ENCODE data around the gene BHMT2. TPM values are rescaled to one million over a fixed set of nuclear protein-coding genes. Genes with fewer than 3 reads are reported as not detected.

The BHMT2 gene
- total and polyA plus RNA-seq, 2 experiments from 2014 or later, result 1.7 to 1.9 TPM

DNA sequence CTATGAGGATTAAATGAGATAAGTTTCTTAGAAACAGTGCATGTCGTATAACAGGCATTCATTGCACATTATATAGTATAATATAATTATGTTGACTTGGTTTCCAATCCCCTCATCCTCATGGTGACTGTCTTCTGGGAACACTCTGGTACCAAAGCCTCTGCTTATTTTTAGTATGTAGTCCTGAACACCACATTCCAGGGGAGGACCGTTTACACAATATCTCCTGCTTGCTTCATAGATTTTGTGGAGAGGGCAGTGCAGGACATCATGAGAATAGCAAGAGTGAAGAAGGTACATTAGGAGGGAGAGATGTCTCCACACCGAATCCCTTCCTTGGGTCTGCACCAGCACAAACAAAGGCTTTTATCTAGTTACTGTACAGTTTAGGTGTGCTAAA, 21.5 kb downstream of the BHMT2 start:
- no peaks in the 10 kb centered on the region for H3K4me1 ChIP-seq (ENCODE audit: insufficient read depth)
- H2AFZ ChIP-seq, result no peak overlapping the region
- Mint-ChIP-seq H3K27me3 (ENCODE audit: insufficient read depth, low read depth, poor library complexity) (no peaks in the 10 kb centered on the region), H3K36me3 (ENCODE audit: low read depth) (no peaks in the 10 kb centered on the region), H3K4me1 (no peaks in the 10 kb centered on the region; the same call in 2 of the 3 replicates), H3K9me3 (peaks cover 2% of the 10 kb centered on the region; the same call in 1 of the 3 replicates), H3K27ac (no peak overlapping the region), H3K4me3 (no peak overlapping the region)
- H3K4me2 ChIP-seq, result no peak overlapping the region
- H3K79me2 ChIP-seq (replicated peaks; ENCODE audit: insufficient read depth), result no peaks in the 10 kb centered on the region
- H3K36me3 ChIP-seq (ENCODE audit: insufficient read depth), result no peaks in the 10 kb centered on the region
- ATAC-seq (no peak), DNase-seq (ENCODE audit: low spot score) (no peak)
- no peaks in the 10 kb centered on the region for H3K27me3 ChIP-seq (ENCODE audit: insufficient read depth)
- H3K27ac ChIP-seq (ENCODE audit: low read depth), result no peak overlapping the region
- H3K9me2 ChIP-seq (ENCODE audit: insufficient read depth), result no peaks in the 10 kb centered on the region
- no peaks in the 10 kb centered on the region for H3F3A ChIP-seq (replicated peaks; ENCODE audit: low read depth)
- H3K4me3 ChIP-seq, result no peak overlapping the region
- TF ChIP-seq POLR2AphosphoS5 (IDR thresholded peaks at IDR 0.05; ENCODE audit: low read depth), result no peak
- no peak for TF ChIP-seq EZH2 (IDR thresholded peaks at IDR 0.05; ENCODE audit: low read depth, unreplicated experiment)
- TF ChIP-seq CREB1 (CRISPR knock-in tag; IDR thresholded peaks at IDR 0.05; ENCODE audit: low read depth), result no peak
- no peak for TF ChIP-seq CTCF (conservative IDR thresholded peaks at IDR 0.05; ENCODE audit: low read depth in 2 of 2)
- no peak for TF ChIP-seq ZNF331 (CRISPR knock-in tag; IDR thresholded peaks at IDR 0.05; ENCODE audit: low read depth)
- TF ChIP-seq STAT1 (IDR thresholded peaks at IDR 0.05; ENCODE audit: unreplicated experiment), result no peak
- no peak for TF ChIP-seq REST (IDR thresholded peaks at IDR 0.05; ENCODE audit: unreplicated experiment)
- no peak for TF ChIP-seq NANOG (IDR thresholded peaks at IDR 0.05; ENCODE audit: borderline replicate concordance)
- TF ChIP-seq EZH2phosphoT487 (IDR thresholded peaks at IDR 0.05; ENCODE audit: unreplicated experiment), result no peak
- TF ChIP-seq ETS1 (IDR thresholded peaks at IDR 0.05), result no peak
- TF ChIP-seq ZNF114 (CRISPR knock-in tag; IDR thresholded peaks at IDR 0.05), result no peak
- TF ChIP-seq JUNB (IDR thresholded peaks at IDR 0.05; ENCODE audit: unreplicated experiment), result no peak
- TF ChIP-seq, protein P1, sequence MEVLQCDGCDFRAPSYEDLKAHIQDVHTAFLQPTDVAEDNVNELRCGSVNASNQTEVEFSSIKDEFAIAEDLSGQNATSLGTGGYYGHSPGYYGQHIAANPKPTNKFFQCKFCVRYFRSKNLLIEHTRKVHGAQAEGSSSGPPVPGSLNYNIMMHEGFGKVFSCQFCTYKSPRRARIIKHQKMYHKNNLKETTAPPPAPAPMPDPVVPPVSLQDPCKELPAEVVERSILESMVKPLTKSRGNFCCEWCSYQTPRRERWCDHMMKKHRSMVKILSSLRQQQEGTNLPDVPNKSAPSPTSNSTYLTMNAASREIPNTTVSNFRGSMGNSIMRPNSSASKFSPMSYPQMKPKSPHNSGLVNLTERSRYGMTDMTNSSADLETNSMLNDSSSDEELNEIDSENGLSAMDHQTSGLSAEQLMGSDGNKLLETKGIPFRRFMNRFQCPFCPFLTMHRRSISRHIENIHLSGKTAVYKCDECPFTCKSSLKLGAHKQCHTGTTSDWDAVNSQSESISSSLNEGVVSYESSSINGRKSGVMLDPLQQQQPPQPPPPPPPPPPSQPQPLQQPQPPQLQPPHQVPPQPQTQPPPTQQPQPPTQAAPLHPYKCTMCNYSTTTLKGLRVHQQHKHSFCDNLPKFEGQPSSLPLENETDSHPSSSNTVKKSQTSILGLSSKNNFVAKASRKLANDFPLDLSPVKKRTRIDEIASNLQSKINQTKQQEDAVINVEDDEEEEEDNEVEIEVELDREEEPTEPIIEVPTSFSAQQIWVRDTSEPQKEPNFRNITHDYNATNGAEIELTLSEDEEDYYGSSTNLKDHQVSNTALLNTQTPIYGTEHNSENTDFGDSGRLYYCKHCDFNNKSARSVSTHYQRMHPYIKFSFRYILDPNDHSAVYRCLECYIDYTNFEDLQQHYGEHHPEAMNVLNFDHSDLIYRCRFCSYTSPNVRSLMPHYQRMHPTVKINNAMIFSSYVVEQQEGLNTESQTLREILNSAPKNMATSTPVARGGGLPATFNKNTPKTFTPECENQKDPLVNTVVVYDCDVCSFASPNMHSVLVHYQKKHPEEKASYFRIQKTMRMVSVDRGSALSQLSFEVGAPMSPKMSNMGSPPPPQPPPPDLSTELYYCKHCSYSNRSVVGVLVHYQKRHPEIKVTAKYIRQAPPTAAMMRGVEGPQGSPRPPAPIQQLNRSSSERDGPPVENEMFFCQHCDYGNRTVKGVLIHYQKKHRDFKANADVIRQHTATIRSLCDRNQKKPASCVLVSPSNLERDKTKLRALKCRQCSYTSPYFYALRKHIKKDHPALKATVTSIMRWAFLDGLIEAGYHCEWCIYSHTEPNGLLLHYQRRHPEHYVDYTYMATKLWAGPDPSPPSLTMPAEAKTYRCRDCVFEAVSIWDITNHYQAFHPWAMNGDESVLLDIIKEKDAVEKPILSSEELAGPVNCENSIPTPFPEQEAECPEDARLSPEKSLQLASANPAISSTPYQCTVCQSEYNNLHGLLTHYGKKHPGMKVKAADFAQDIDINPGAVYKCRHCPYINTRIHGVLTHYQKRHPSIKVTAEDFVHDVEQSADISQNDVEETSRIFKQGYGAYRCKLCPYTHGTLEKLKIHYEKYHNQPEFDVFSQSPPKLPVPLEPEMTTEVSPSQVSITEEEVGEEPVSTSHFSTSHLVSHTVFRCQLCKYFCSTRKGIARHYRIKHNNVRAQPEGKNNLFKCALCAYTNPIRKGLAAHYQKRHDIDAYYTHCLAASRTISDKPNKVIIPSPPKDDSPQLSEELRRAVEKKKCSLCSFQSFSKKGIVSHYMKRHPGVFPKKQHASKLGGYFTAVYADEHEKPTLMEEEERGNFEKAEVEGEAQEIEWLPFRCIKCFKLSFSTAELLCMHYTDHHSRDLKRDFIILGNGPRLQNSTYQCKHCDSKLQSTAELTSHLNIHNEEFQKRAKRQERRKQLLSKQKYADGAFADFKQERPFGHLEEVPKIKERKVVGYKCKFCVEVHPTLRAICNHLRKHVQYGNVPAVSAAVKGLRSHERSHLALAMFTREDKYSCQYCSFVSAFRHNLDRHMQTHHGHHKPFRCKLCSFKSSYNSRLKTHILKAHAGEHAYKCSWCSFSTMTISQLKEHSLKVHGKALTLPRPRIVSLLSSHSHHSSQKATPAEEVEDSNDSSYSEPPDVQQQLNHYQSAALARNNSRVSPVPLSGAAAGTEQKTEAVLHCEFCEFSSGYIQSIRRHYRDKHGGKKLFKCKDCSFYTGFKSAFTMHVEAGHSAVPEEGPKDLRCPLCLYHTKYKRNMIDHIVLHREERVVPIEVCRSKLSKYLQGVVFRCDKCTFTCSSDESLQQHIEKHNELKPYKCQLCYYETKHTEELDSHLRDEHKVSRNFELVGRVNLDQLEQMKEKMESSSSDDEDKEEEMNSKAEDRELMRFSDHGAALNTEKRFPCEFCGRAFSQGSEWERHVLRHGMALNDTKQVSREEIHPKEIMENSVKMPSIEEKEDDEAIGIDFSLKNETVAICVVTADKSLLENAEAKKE (CRISPR knock-in tag; IDR thresholded peaks at IDR 0.05), result no peak
- H4K20me1 ChIP-seq (replicated peaks; ENCODE audit: insufficient read depth), result no peaks in the 10 kb centered on the region
